ENCODE measurements around the gene TYMP. TPM values are rescaled to one million over a fixed set of nuclear protein-coding genes. Genes with fewer than 3 reads are reported as not detected.

Gene TYMP
- total RNA-seq, 2 donors from 2014 or later, result 1.2 to 2.1 TPM

DNA sequence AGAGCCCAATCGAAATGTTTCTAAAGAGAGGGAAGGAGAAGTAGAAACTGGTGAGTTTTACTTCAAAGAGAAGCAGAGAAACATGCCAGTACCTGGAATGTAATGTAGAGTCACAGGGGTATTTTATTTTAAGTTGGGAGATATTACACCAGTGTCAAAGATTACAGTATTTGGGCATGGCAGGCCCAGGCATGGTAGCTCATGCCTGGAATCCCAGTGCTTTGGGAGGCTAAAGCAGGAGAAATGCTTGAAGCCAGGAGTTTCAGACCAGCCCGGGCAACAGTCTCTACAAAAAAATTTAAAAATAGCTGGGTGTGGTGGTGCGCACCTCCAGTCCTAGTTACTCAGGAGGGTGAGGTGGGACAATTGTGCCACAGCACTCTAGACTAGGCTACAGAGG, 30.2 kb upstream of the TYMP start:
- no peaks in the 10 kb centered on the region for H3K4me1 ChIP-seq (ENCODE audit: control insufficient read depth, insufficient read depth, low read length)
- no peaks in the 10 kb centered on the region for H3K36me3 Mint-ChIP-seq (ENCODE audit: low read depth)
- peaks cover 9% of the 10 kb centered on the region for H3K4me1 Mint-ChIP-seq
- H3K4me3 ChIP-seq (ENCODE audit: low read length), result no peak overlapping the region
- DNase-seq, result no peak
- no peak overlapping the region for H3K4me3 Mint-ChIP-seq
- no peak overlapping the region for H3K27ac Mint-ChIP-seq
- H3K27me3 ChIP-seq (ENCODE audit: control insufficient read depth, insufficient read depth, low read length, poor library complexity, severe bottlenecking), result peaks cover 34% of the 10 kb centered on the region
- peaks cover 51% of the 10 kb centered on the region for H3K27me3 Mint-ChIP-seq (ENCODE audit: insufficient read depth)
- WGBS, 2 experiments (ENCODE audit: insufficient coverage in 1 of 2, insufficient read length in 1 of 2), result 84 to 86% methylated on average over 3 of the region's 3 CpGs
- no peak overlapping the region for H3K27ac ChIP-seq (ENCODE audit: low read depth, low read length)
- no peak for TF ChIP-seq CTCF (conservative IDR thresholded peaks at IDR 0.05)
- no peaks in the 10 kb centered on the region for H3K9me3 ChIP-seq (ENCODE audit: control insufficient read depth, low read length)
- no peak overlapping the region for H3K9ac ChIP-seq (ENCODE audit: extremely low read depth, low read length, poor library complexity, severe bottlenecking)
- no peaks in the 10 kb centered on the region for H3K36me3 ChIP-seq (ENCODE audit: control insufficient read depth, insufficient read depth, low read length)
- no peaks in the 10 kb centered on the region for H3K9me3 Mint-ChIP-seq

DNA sequence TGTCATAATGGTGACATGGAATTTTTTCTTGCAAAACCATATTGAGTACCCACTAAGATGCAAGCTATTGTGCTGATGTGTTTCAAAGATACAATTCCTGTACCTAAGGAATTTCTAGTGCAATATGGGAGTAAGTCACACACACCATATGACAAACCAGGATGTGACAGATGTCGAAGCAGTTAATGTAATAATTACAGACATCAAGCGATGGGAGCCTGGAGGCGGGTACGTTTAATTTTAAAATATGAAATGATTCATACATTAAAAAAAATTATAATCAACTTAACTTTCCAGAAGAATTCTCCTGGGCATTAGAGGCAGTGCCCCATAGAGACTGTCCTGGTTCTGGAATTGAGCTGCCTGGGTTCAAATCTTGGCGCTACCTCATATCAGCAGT, 26.9 kb upstream of the TYMP start:
- H3K4me1 ChIP-seq (ENCODE audit: control insufficient read depth, insufficient read depth, low read length), result no peaks in the 10 kb centered on the region
- no peak overlapping the region for H3K9ac ChIP-seq (ENCODE audit: extremely low read depth, low read length, poor library complexity, severe bottlenecking)
- TF ChIP-seq CTCF (conservative IDR thresholded peaks at IDR 0.05), result no peak
- Mint-ChIP-seq H3K4me3 (no peak overlapping the region), H3K9me3 (no peaks in the 10 kb centered on the region), H3K4me1 (peaks cover 3% of the 10 kb centered on the region), H3K27me3 (ENCODE audit: insufficient read depth) (peaks cover 37% of the 10 kb centered on the region), H3K27ac (no peak overlapping the region), H3K36me3 (ENCODE audit: low read depth) (no peaks in the 10 kb centered on the region)
- no peak for DNase-seq
- no peak overlapping the region for H3K4me3 ChIP-seq (ENCODE audit: low read length)
- H3K27ac ChIP-seq (ENCODE audit: low read depth, low read length), result no peak overlapping the region
- peaks cover 18% of the 10 kb centered on the region for H3K27me3 ChIP-seq (ENCODE audit: control insufficient read depth, insufficient read depth, low read length, poor library complexity, severe bottlenecking)
- WGBS, 2 experiments (ENCODE audit: insufficient coverage in 1 of 2, insufficient read length in 1 of 2), result 90 to 99% methylated on average over 1 to 4 of the region's 5 CpGs
- H3K9me3 ChIP-seq (ENCODE audit: control insufficient read depth, low read length), result no peaks in the 10 kb centered on the region
- H3K36me3 ChIP-seq (ENCODE audit: control insufficient read depth, insufficient read depth, low read length), result no peaks in the 10 kb centered on the region

DNA sequence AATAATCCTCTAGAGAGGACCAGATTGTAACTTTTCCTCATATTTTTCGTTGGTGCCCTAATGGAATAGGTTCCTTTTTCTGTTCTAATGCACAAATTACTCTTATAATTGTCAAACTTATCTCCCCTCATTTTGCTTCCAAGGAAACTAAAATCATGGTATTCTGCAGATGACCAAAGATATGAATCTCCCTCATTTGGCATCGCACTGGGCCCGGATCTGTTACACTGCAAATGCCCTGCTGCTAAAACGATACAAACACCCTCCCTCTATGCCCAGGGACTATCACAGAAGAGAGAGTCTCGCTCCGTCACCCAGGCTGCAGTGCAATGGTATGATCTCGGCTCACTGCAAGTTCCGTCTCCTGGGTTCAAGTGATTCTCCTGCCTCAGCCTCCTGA, 23.5 kb upstream of the TYMP start:
- Histone ChIP-seq H3K27ac (ENCODE audit: low read depth, low read length) (no peak overlapping the region), H3K27me3 (ENCODE audit: control insufficient read depth, insufficient read depth, low read length, poor library complexity, severe bottlenecking) (peaks cover under 1% of the 10 kb centered on the region), H3K4me1 (ENCODE audit: control insufficient read depth, insufficient read depth, low read length) (no peaks in the 10 kb centered on the region), H3K9me3 (ENCODE audit: control insufficient read depth, low read length) (no peaks in the 10 kb centered on the region), H3K4me3 (ENCODE audit: low read length) (no peak overlapping the region), H3K36me3 (ENCODE audit: control insufficient read depth, insufficient read depth, low read length) (no peaks in the 10 kb centered on the region), H3K9ac (ENCODE audit: extremely low read depth, low read length, poor library complexity, severe bottlenecking) (no peak overlapping the region)
- Mint-ChIP-seq H3K27me3 (ENCODE audit: insufficient read depth) (peaks cover 5% of the 10 kb centered on the region), H3K36me3 (ENCODE audit: low read depth) (no peaks in the 10 kb centered on the region), H3K9me3 (no peaks in the 10 kb centered on the region), H3K4me3 (no peak overlapping the region), H3K4me1 (peaks cover 3% of the 10 kb centered on the region), H3K27ac (no peak overlapping the region)
- TF ChIP-seq CTCF (conservative IDR thresholded peaks at IDR 0.05), result no peak
- DNase-seq, result no peak
- 88 to 95% methylated on average over 8 of the region's 8 CpGs for WGBS, 2 experiments (ENCODE audit: insufficient coverage in 1 of 2, insufficient read length in 1 of 2)

Measured in endodermal cell (in vitro differentiated cells).